Measurements from ENCODE around the gene DDX25. TPM values are rescaled to one million over a fixed set of nuclear protein-coding genes. Genes with fewer than 3 reads are reported as not detected.
"Not testable (repeated sequence)": the region's sequence is repeated elsewhere in the genome, so short reads cannot be mapped to it uniquely, and the experiment has no call there.

DDX25 gene
- polyA plus RNA-seq (0.04 to 0.12 TPM (median 0.05 TPM) in 3 replicates), polyA minus RNA-seq (not detected in 3 replicates)
- polyA plus RNA-seq (2011; ENCODE audit: low read depth) = not detected
- polyA plus RNA-seq (2011; cell fraction: cytosol; rRNA removed) = not detected in 2 replicates
- polyA plus RNA-seq (2011; cell fraction: nucleus; rRNA removed) = not detected in 2 replicates
- polyA plus RNA-seq (2012; ENCODE audit: low replicate concordance) = not detected in 2 replicates
- not detected for polyA minus RNA-seq (2011; cell fraction: cytosol; rRNA and poly(A)+ RNA removed)
- not detected in 2 replicates for polyA minus RNA-seq (2011; cell fraction: nucleus; rRNA and poly(A)+ RNA removed)

GRCh38 chr11:125903711-125904659 lies at the start of gene DDX25:
Gene DDX25, plus strand, starts transcription at chr11:125904508. Its CDS starts 10 bp downstream, at chr11:125904518.
- H3K4me1 ChIP-seq (ENCODE audit: control insufficient read depth, extremely low read depth, insufficient read depth, low read length) = peaks cover 7% of the 10 kb centered on the region
- no peak within 1 kb of the TSS for H2AFZ ChIP-seq (ENCODE audit: control insufficient read depth, low read length)
- H3K27ac ChIP-seq (ENCODE audit: control insufficient read depth, insufficient read depth, low read length) = no peak within 1 kb of the TSS
- dilution Hi-C loops (cut with MboI; ENCODE audit: extremely low pct_ligation_motif_present, low sequenced_read_pairs) = no loop called here
- no peaks in the 10 kb centered on the region for H3K9me1 ChIP-seq (ENCODE audit: control insufficient read depth, extremely low read depth, insufficient read depth, low read length)
- no peak for FAIRE-seq
- peaks cover 22% of the 10 kb centered on the region for H3K79me2 ChIP-seq (ENCODE audit: control insufficient read depth, insufficient read depth, low read length)
- H3K36me3 ChIP-seq (ENCODE audit: control insufficient read depth in 2 of 2, extremely low read depth in 1 of 2, insufficient read depth in 2 of 2, low read length in 2 of 2) = peaks cover 6 to 8% of the 10 kb centered on the region in 2 experiments
- H3K27me3 ChIP-seq (ENCODE audit: control insufficient read depth, extremely low read depth, insufficient read depth, low read length) = peaks cover 20% of the 10 kb centered on the region
- no peak within 1 kb of the TSS for H3K9ac ChIP-seq (ENCODE audit: control insufficient read depth, extremely low read depth, insufficient read depth, low read length)
- H4K20me1 ChIP-seq (ENCODE audit: control insufficient read depth, extremely low read depth, insufficient read depth, low read length) = no peaks in the 10 kb centered on the region
- no peak for DNase-seq (ENCODE audit: low read depth, low spot score)
- peak within 1 kb of the TSS; percentile 84 for H3K4me2 ChIP-seq (ENCODE audit: control insufficient read depth, extremely low read depth, insufficient read depth, low read depth, low read length)
- no peaks in the 10 kb centered on the region for H3K9me3 ChIP-seq (ENCODE audit: control insufficient read depth, low read depth, low read length)
- H3K4me3 ChIP-seq (ENCODE audit: control insufficient read depth in 2 of 3, extremely low read depth in 1 of 3, insufficient read depth in 2 of 3, low read depth in 1 of 3, low read length in 3 of 3) = peak within 1 kb of the TSS; percentile 18 to 83 (median 67)
- TF ChIP-seq CTCF (optimal IDR thresholded peaks at IDR 0.05 in 1 of 3, IDR thresholded peaks at IDR 0.05 in 1 of 3, conservative IDR thresholded peaks at IDR 0.05 in 1 of 3; ENCODE audit: extremely low read depth in 1 of 3, insufficient read depth in 2 of 3, low read length in 3 of 3) (no peak), EZH2 (IDR thresholded peaks at IDR 0.05; ENCODE audit: low read length) (peak; percentile 81)

GRCh38 chr11:125857670-125858069 lies 46.6 kb upstream of the DDX25 start:
- H3K9ac ChIP-seq (ENCODE audit: control insufficient read depth, extremely low read depth, insufficient read depth, low read length) = not testable (repeated sequence)

GRCh38 chr11:125862786-125863185 lies 41.5 kb upstream of the DDX25 start:
- H3K9ac ChIP-seq (ENCODE audit: control insufficient read depth, extremely low read depth, insufficient read depth, low read length); H3K4me3 ChIP-seq (ENCODE audit: control insufficient read depth in 2 of 3, extremely low read depth in 1 of 3, insufficient read depth in 2 of 3, low read depth in 1 of 3, low read length in 3 of 3); H4K20me1 ChIP-seq (ENCODE audit: control insufficient read depth, extremely low read depth, insufficient read depth, low read length); DNase-seq (ENCODE audit: low read depth, low spot score); H3K9me1 ChIP-seq (ENCODE audit: control insufficient read depth, extremely low read depth, insufficient read depth, low read length); FAIRE-seq; dilution Hi-C loops (cut with MboI; ENCODE audit: extremely low pct_ligation_motif_present, low sequenced_read_pairs); H2AFZ ChIP-seq (ENCODE audit: control insufficient read depth, low read length); H3K79me2 ChIP-seq (ENCODE audit: control insufficient read depth, insufficient read depth, low read length); H3K36me3 ChIP-seq (ENCODE audit: control insufficient read depth in 2 of 2, extremely low read depth in 1 of 2, insufficient read depth in 2 of 2, low read length in 2 of 2); H3K4me2 ChIP-seq (ENCODE audit: control insufficient read depth, extremely low read depth, insufficient read depth, low read depth, low read length); H3K27me3 ChIP-seq (ENCODE audit: control insufficient read depth, extremely low read depth, insufficient read depth, low read length); H3K4me1 ChIP-seq (ENCODE audit: control insufficient read depth, extremely low read depth, insufficient read depth, low read length); H3K9me3 ChIP-seq (ENCODE audit: control insufficient read depth, low read depth, low read length); H3K27ac ChIP-seq (ENCODE audit: control insufficient read depth, insufficient read depth, low read length): not testable (repeated sequence)

More at GRCh38 chr11:125857670-125858069, 46.6 kb upstream of the DDX25 start:
- H3K27me3 ChIP-seq (ENCODE audit: control insufficient read depth, extremely low read depth, insufficient read depth, low read length); H3K4me2 ChIP-seq (ENCODE audit: control insufficient read depth, extremely low read depth, insufficient read depth, low read depth, low read length); H3K79me2 ChIP-seq (ENCODE audit: control insufficient read depth, insufficient read depth, low read length); H4K20me1 ChIP-seq (ENCODE audit: control insufficient read depth, extremely low read depth, insufficient read depth, low read length); dilution Hi-C loops (cut with MboI; ENCODE audit: extremely low pct_ligation_motif_present, low sequenced_read_pairs); FAIRE-seq; H3K27ac ChIP-seq (ENCODE audit: control insufficient read depth, insufficient read depth, low read length); H2AFZ ChIP-seq (ENCODE audit: control insufficient read depth, low read length); H3K4me3 ChIP-seq (ENCODE audit: control insufficient read depth in 2 of 3, extremely low read depth in 1 of 3, insufficient read depth in 2 of 3, low read depth in 1 of 3, low read length in 3 of 3); H3K9me1 ChIP-seq (ENCODE audit: control insufficient read depth, extremely low read depth, insufficient read depth, low read length); H3K9me3 ChIP-seq (ENCODE audit: control insufficient read depth, low read depth, low read length); DNase-seq (ENCODE audit: low read depth, low spot score); H3K36me3 ChIP-seq (ENCODE audit: control insufficient read depth in 2 of 2, extremely low read depth in 1 of 2, insufficient read depth in 2 of 2, low read length in 2 of 2); H3K4me1 ChIP-seq (ENCODE audit: control insufficient read depth, extremely low read depth, insufficient read depth, low read length): not testable (repeated sequence)

GRCh38 chr11:125865354-125865753 lies 39.0 kb upstream of the DDX25 start:
- H3K79me2 ChIP-seq (ENCODE audit: control insufficient read depth, insufficient read depth, low read length); H3K27ac ChIP-seq (ENCODE audit: control insufficient read depth, insufficient read depth, low read length); H2AFZ ChIP-seq (ENCODE audit: control insufficient read depth, low read length); H3K4me2 ChIP-seq (ENCODE audit: control insufficient read depth, extremely low read depth, insufficient read depth, low read depth, low read length); dilution Hi-C loops (cut with MboI; ENCODE audit: extremely low pct_ligation_motif_present, low sequenced_read_pairs); H3K9me3 ChIP-seq (ENCODE audit: control insufficient read depth, low read depth, low read length); H3K9me1 ChIP-seq (ENCODE audit: control insufficient read depth, extremely low read depth, insufficient read depth, low read length); H3K9ac ChIP-seq (ENCODE audit: control insufficient read depth, extremely low read depth, insufficient read depth, low read length); H4K20me1 ChIP-seq (ENCODE audit: control insufficient read depth, extremely low read depth, insufficient read depth, low read length); H3K36me3 ChIP-seq (ENCODE audit: control insufficient read depth in 2 of 2, extremely low read depth in 1 of 2, insufficient read depth in 2 of 2, low read length in 2 of 2); H3K4me1 ChIP-seq (ENCODE audit: control insufficient read depth, extremely low read depth, insufficient read depth, low read length); H3K4me3 ChIP-seq (ENCODE audit: control insufficient read depth in 2 of 3, extremely low read depth in 1 of 3, insufficient read depth in 2 of 3, low read depth in 1 of 3, low read length in 3 of 3); H3K27me3 ChIP-seq (ENCODE audit: control insufficient read depth, extremely low read depth, insufficient read depth, low read length); DNase-seq (ENCODE audit: low read depth, low spot score); FAIRE-seq: not testable (repeated sequence)
